Smooth muscle cell (in vitro differentiated cells): ENCODE measurements around the gene CLTC. TPM values are rescaled to one million over a fixed set of nuclear protein-coding genes. Genes with fewer than 3 reads are reported as not detected.

Experiments used
- DNase-seq: peaks from one replicate; lab custom pipeline; 2025; ENCODE audit not compliant: unreplicated experiment; lab: John Stamatoyannopoulos, UW
- H2AFZ ChIP-seq: fragments of 200-600 bp; sonication (generic); 2 replicates; pipeline ENCODE4 v1.6.0; 2016; ENCODE audit warnings: antibody characterized with exemption, low read depth, mild to moderate bottlenecking
- H3F3A ChIP-seq: fragments of 200-600 bp; sonication (generic); 2 replicates; pipeline ENCODE4 v1.6.0; 2017; ENCODE audit warnings: antibody characterized with exemption, low read depth
- H3K27ac ChIP-seq: fragments of 200-600 bp; sonication (generic); 2 replicates; pipeline ENCODE4 v1.5.1; 2016; ENCODE audit warnings: low read depth, mild to moderate bottlenecking
- H3K27me3 ChIP-seq: fragments of 200-600 bp; sonication (generic); 2 replicates; pipeline ENCODE4 v1.6.1; 2016; ENCODE audit warnings: low read depth, mild to moderate bottlenecking
- H3K36me3 ChIP-seq: fragments of 200-600 bp; sonication (generic); 2 replicates; pipeline ENCODE4 v1.5.1; 2016; ENCODE audit warnings: low read depth
- H3K4me1 ChIP-seq: fragments of 200-600 bp; sonication (generic); 2 replicates; pipeline ENCODE4 v1.5.1; 2016; ENCODE audit warnings: low read depth
- H3K4me2 ChIP-seq: fragments of 200-600 bp; sonication (generic); 2 replicates; pipeline ENCODE4 v1.6.0; 2016; ENCODE audit warnings: mild to moderate bottlenecking
- H3K4me3 ChIP-seq: fragments of 200-600 bp; sonication (generic); 2 replicates; pipeline ENCODE4 v1.5.1; 2016; ENCODE audit warnings: mild to moderate bottlenecking
- H3K79me2 ChIP-seq: fragments of 200-600 bp; sonication (generic); 2 replicates; pipeline ENCODE4 v1.6.0; 2016; ENCODE audit warnings: low read depth, mild to moderate bottlenecking
- H3K9ac ChIP-seq: fragments of 200-600 bp; sonication (generic); 2 replicates; pipeline ENCODE4 v1.6.0; 2016; ENCODE audit warnings: low read depth
- H3K9me3 ChIP-seq: fragments of 200-600 bp; sonication (generic); replicated peaks from 2 replicates; pipeline ENCODE4 v1.5.1; 2016; ENCODE audit warnings: low read depth
- H4K20me1 ChIP-seq: fragments of 200-600 bp; sonication (generic); 2 replicates; pipeline ENCODE4 v1.6.0; 2016; ENCODE audit warnings: low read depth
- CTCF ChIP-seq: fragments of 200-600 bp; sonication (generic); IDR thresholded peaks from 2 replicates; pipeline ENCODE4 v1.5.1; 2017; ENCODE audit warnings: borderline replicate concordance, mild to moderate bottlenecking, antibody characterized with exemption; ENCODE audit not compliant: insufficient read depth, poor library complexity, severe bottlenecking
- WGBS: methylation state at CpG from one replicate; pipeline ENCODE4 v1.1.7; 2016; ENCODE audit warnings: low lambda C conversion rate; 5-methylcytosine and 5-hydroxymethylcytosine counted together
- polyA plus RNA-seq: library from polyadenylated mRNA; unstranded; fragments of >200 nt; fragmentation: Nextera tagmentation; extraction: Ambion mirVana; gene quantifications from 2 replicates; pipeline ENCODE4 v1.2.1, GENCODE V29; 2016
- total RNA-seq: library from RNA; depleted of rRNA; stranded (reverse); fragments of >200 nt; gene quantifications from 2 replicates; pipeline ENCODE4 v1.2.3, GENCODE V29; 2014

The CLTC gene
- total and polyA plus RNA-seq, 2 experiments from 2014 or later = 102 to 362 TPM

- H3K36me3 ChIP-seq = peaks cover 4% of the 10 kb centered on the region
- no peak overlapping the region for H3K9ac ChIP-seq
- no peak overlapping the region for H2AFZ ChIP-seq
- H3K9me3 ChIP-seq = no peaks in the 10 kb centered on the region
- no peak for TF ChIP-seq CTCF
- H3K27ac ChIP-seq = no peak overlapping the region
- WGBS = 97% methylated on average over 4 of the region's 4 CpGs
- H3K4me1 ChIP-seq = no peaks in the 10 kb centered on the region
- peaks cover 96% of the 10 kb centered on the region for H3K79me2 ChIP-seq
- H3K27me3 ChIP-seq = no peaks in the 10 kb centered on the region
- no peak overlapping the region for H3K4me3 ChIP-seq
- DNase-seq = no peak
- no peak overlapping the region for H3K4me2 ChIP-seq
- peaks cover 94% of the 10 kb centered on the region for H4K20me1 ChIP-seq
- no peaks in the 10 kb centered on the region for H3F3A ChIP-seq
Measured at GRCh38 chr17:59722623-59723022, 102.9 kb downstream of the CLTC start.

- H3K36me3 ChIP-seq = peaks cover 4% of the 10 kb centered on the region
- H3K9me3 ChIP-seq = no peaks in the 10 kb centered on the region
- 85% methylated on average over 1 of the region's 1 CpG for WGBS
- no peak overlapping the region for H3K9ac ChIP-seq
- H3F3A ChIP-seq = no peaks in the 10 kb centered on the region
- no peaks in the 10 kb centered on the region for H3K27me3 ChIP-seq
- DNase-seq = no peak
- H3K27ac ChIP-seq = no peak overlapping the region
- H4K20me1 ChIP-seq = peaks cover 95% of the 10 kb centered on the region
- H3K4me2 ChIP-seq = no peak overlapping the region
- no peak overlapping the region for H3K4me3 ChIP-seq
- H2AFZ ChIP-seq = no peak overlapping the region
- no peaks in the 10 kb centered on the region for H3K4me1 ChIP-seq
- H3K79me2 ChIP-seq = peaks cover 96% of the 10 kb centered on the region
- TF ChIP-seq CTCF = no peak
Measured at GRCh38 chr17:59723041-59723440, 103.3 kb downstream of the CLTC start.

GRCh38 chr17:59723607-59724006 is 103.9 kb downstream of the CLTC start:
- 97% methylated on average over 1 of the region's 1 CpG for WGBS
- no peak overlapping the region for H3K9ac ChIP-seq
- no peaks in the 10 kb centered on the region for H3F3A ChIP-seq
- H3K27me3 ChIP-seq = no peaks in the 10 kb centered on the region
- no peak overlapping the region for H3K27ac ChIP-seq
- TF ChIP-seq CTCF = no peak
- H3K79me2 ChIP-seq = peaks cover 96% of the 10 kb centered on the region
- H3K9me3 ChIP-seq = no peaks in the 10 kb centered on the region
- no peak overlapping the region for H3K4me2 ChIP-seq
- H3K4me3 ChIP-seq = no peak overlapping the region
- no peak overlapping the region for H2AFZ ChIP-seq
- H3K36me3 ChIP-seq = peaks cover 4% of the 10 kb centered on the region
- no peaks in the 10 kb centered on the region for H3K4me1 ChIP-seq
- H4K20me1 ChIP-seq = peaks cover 95% of the 10 kb centered on the region
- DNase-seq = no peak

GRCh38 chr17:59725691-59726090 is 106.0 kb downstream of the CLTC start:
- no peak for DNase-seq
- Histone ChIP-seq H3K79me2 (peaks cover 96% of the 10 kb centered on the region), H3K4me1 (no peaks in the 10 kb centered on the region), H2AFZ (no peak overlapping the region), H4K20me1 (peaks cover 93% of the 10 kb centered on the region), H3K4me3 (no peak overlapping the region), H3K4me2 (no peak overlapping the region), H3K9ac (no peak overlapping the region), H3K36me3 (peaks cover 4% of the 10 kb centered on the region), H3K27me3 (no peaks in the 10 kb centered on the region), H3K27ac (no peak overlapping the region), H3F3A (no peaks in the 10 kb centered on the region), H3K9me3 (no peaks in the 10 kb centered on the region)
- TF ChIP-seq CTCF = no peak
- 94% methylated on average over 2 of the region's 2 CpGs for WGBS
